H9 (cell line): Measurements from ENCODE around the gene COL18A1. TPM values are rescaled to one million over a fixed set of nuclear protein-coding genes. Genes with fewer than 3 reads are reported as not detected.
A peak's percentile ranks its signal among the peaks of the same experiment; 100 is the strongest.

Source experiments
- DNase-seq: peaks from one replicate; pipeline ENCODE4 v3.0.0-alpha.2; 2017
- H2AFZ ChIP-seq: one replicate; pipeline ENCODE4 v1.6.1; 2013; ENCODE audit warnings: mild to moderate bottlenecking, low read length, control low read depth, moderate library complexity
- H2AK5ac ChIP-seq: 2 replicates; pipeline ENCODE4 v1.6.1; 2013; ENCODE audit warnings: low read length, control low read depth, mixed read lengths; ENCODE audit not compliant: insufficient read length
- H2BK120ac ChIP-seq: one replicate; pipeline ENCODE4 v1.6.1; 2013; ENCODE audit warnings: low read depth, mild to moderate bottlenecking, low read length, control low read depth, inconsistent platforms; ENCODE audit not compliant: poor library complexity, severe bottlenecking
- H2BK12ac ChIP-seq: 2 replicates; pipeline ENCODE4 v1.6.1; 2013; ENCODE audit warnings: low read length, control low read depth, mixed read lengths, low read depth; ENCODE audit not compliant: insufficient read length
- H2BK15ac ChIP-seq: 2 replicates; pipeline ENCODE4 v1.6.1; 2013; ENCODE audit warnings: low read depth, low read length, control low read depth
- H2BK20ac ChIP-seq: one replicate; pipeline ENCODE4 v1.6.1; 2013; ENCODE audit warnings: low read depth, mild to moderate bottlenecking, low read length, control low read depth, inconsistent platforms; ENCODE audit not compliant: poor library complexity, severe bottlenecking
- H2BK5ac ChIP-seq: 2 replicates; pipeline ENCODE4 v1.6.1; 2013; ENCODE audit warnings: low read length, control low read depth, mixed read lengths; ENCODE audit not compliant: insufficient read length
- H3K14ac ChIP-seq: 2 replicates; pipeline ENCODE4 v1.6.1; 2013; ENCODE audit warnings: low read length, control low read depth; ENCODE audit not compliant: insufficient read depth
- H3K18ac ChIP-seq: 2 replicates; pipeline ENCODE4 v1.6.1; 2013; ENCODE audit warnings: low read depth, mild to moderate bottlenecking, mixed read lengths, low read length, control low read depth; ENCODE audit not compliant: insufficient read length
- H3K23ac ChIP-seq: 2 replicates; pipeline ENCODE4 v1.6.1; 2013; ENCODE audit warnings: low read length, control low read depth, mixed read lengths, low read depth; ENCODE audit not compliant: insufficient read length
- H3K23me2 ChIP-seq: 2 replicates; pipeline ENCODE4 v1.6.1; 2013; ENCODE audit warnings: low read depth, mild to moderate bottlenecking, mixed read lengths, low read length, control low read depth; ENCODE audit not compliant: insufficient read length, poor library complexity, severe bottlenecking
- H3K27ac ChIP-seq: 2 replicates; pipeline ENCODE4 v1.5.1; 2013; ENCODE audit warnings: low read length, control low read depth, mixed read lengths, low read depth; ENCODE audit not compliant: insufficient read length
- H3K27me3 ChIP-seq: 2 replicates; pipeline ENCODE4 v1.6.1; 2013; ENCODE audit warnings: low read length, control low read depth, inconsistent platforms; ENCODE audit not compliant: insufficient read depth
- H3K4ac ChIP-seq: 2 replicates; pipeline ENCODE4 v1.6.1; 2013; ENCODE audit warnings: low read depth, mild to moderate bottlenecking, control low read depth, inconsistent platforms, low read length, moderate library complexity
- H3K4me1 ChIP-seq: 2 replicates; pipeline ENCODE4 v1.6.1; 2013; ENCODE audit warnings: low read length, control low read depth, inconsistent platforms; ENCODE audit not compliant: insufficient read depth
- H3K4me2 ChIP-seq: 2 replicates; pipeline ENCODE4 v1.6.1; 2013; ENCODE audit warnings: low read length, control low read depth, mixed read lengths; ENCODE audit not compliant: insufficient read length, insufficient read depth
- H3K56ac ChIP-seq: 2 replicates; pipeline ENCODE4 v1.6.1; 2013; ENCODE audit warnings: low read depth, mild to moderate bottlenecking, mixed read lengths, low read length, control low read depth; ENCODE audit not compliant: insufficient read length
- H3K79me1 ChIP-seq: 2 replicates; pipeline ENCODE4 v1.6.1; 2013; ENCODE audit warnings: low read depth, mild to moderate bottlenecking, moderate library complexity, low read length, control low read depth, inconsistent platforms; ENCODE audit not compliant: insufficient read depth, poor library complexity, severe bottlenecking
- H3K79me2 ChIP-seq: 2 replicates; pipeline ENCODE4 v1.6.1; 2013; ENCODE audit warnings: low read length, control low read depth, inconsistent platforms; ENCODE audit not compliant: insufficient read depth
- H3K9ac ChIP-seq: 2 replicates; pipeline ENCODE4 v1.6.1; 2013; ENCODE audit warnings: low read length, control low read depth, mixed read lengths; ENCODE audit not compliant: insufficient read length; ENCODE audit errors: extremely low read depth
- H3K9me3 ChIP-seq: one replicate; pipeline ENCODE4 v1.6.1; 2013; ENCODE audit warnings: low read depth, low read length, inconsistent platforms; ENCODE audit not compliant: control insufficient read depth
- H3T11ph ChIP-seq: one replicate; pipeline ENCODE4 v1.6.1; 2013; ENCODE audit warnings: mild to moderate bottlenecking, low read length, control low read depth, inconsistent platforms
- H4K20me1 ChIP-seq: one replicate; pipeline ENCODE4 v1.6.1; 2013; ENCODE audit not compliant: control insufficient read depth, insufficient read length, insufficient read depth
- H4K5ac ChIP-seq: 2 replicates; pipeline ENCODE4 v1.6.1; 2013; ENCODE audit warnings: low read depth, mild to moderate bottlenecking, mixed read lengths, low read length, control low read depth; ENCODE audit not compliant: insufficient read length
- H4K8ac ChIP-seq: replicated peaks from 2 replicates; pipeline ENCODE4 v1.6.1; 2013; ENCODE audit warnings: low read length, control low read depth, mixed read lengths, low read depth; ENCODE audit not compliant: insufficient read length
- H4K91ac ChIP-seq: 2 replicates; pipeline ENCODE4 v1.6.1; 2013; ENCODE audit warnings: low read depth, mild to moderate bottlenecking, moderate library complexity, mixed read lengths, low read length, control low read depth; ENCODE audit not compliant: insufficient read length
- H3K27ac Mint-ChIP-seq, 3 experiments: 2 replicates in 2 of 3; 3 replicates in 1 of 3; pipeline ENCODE4 v1.8.0; 2020 to 2021; ENCODE audit warnings: mixed read lengths in 3 of 3, mild to moderate bottlenecking in 1 of 3, moderate library complexity in 1 of 3
- H3K27me3 Mint-ChIP-seq: 2 replicates; pipeline ENCODE4 v1.8.0; 2021; ENCODE audit warnings: low read depth, mild to moderate bottlenecking, moderate library complexity, mixed read lengths
- H3K36me3 Mint-ChIP-seq, 3 experiments: 2 replicates in 2 of 3; 3 replicates in 1 of 3; pipeline ENCODE4 v1.8.0; 2020 to 2021; ENCODE audit warnings: low read depth in 3 of 3, mixed read lengths in 3 of 3; ENCODE audit not compliant: insufficient read depth in 1 of 3
- H3K4me1 Mint-ChIP-seq, 2 experiments: 2 replicates each; pipeline ENCODE4 v1.8.0; 2020; ENCODE audit warnings: mixed read lengths in 2 of 2
- H3K4me3 Mint-ChIP-seq, 2 experiments: 2 replicates in 1 of 2; 3 replicates in 1 of 2; pipeline ENCODE4 v1.8.0; 2020 to 2021; ENCODE audit warnings: mild to moderate bottlenecking in 2 of 2, mixed read lengths in 2 of 2, moderate library complexity in 1 of 2
- H3K9me3 Mint-ChIP-seq, 2 experiments: 2 replicates in 1 of 2; 3 replicates in 1 of 2; pipeline ENCODE4 v1.8.0; 2020; ENCODE audit warnings: mild to moderate bottlenecking in 2 of 2, mixed read lengths in 2 of 2, moderate library complexity in 1 of 2
- WGBS: extraction: QIAGEN DNeasy Blood & Tissue Kit; methylation state at CpG from one replicate; pipeline ENCODE4 v1.1.7; 2013; ENCODE audit warnings: missing lambda C conversion rate, low lambda C conversion rate, mixed read lengths; ENCODE audit not compliant: insufficient read length; ENCODE audit errors: extremely low coverage; 5-methylcytosine and 5-hydroxymethylcytosine counted together
- total RNA-seq: library from RNA; stranded (reverse); gene quantifications from 2 replicates; pipeline ENCODE4 v1.2.1, GENCODE V29; 2021
- TF ChIP-seq, protein P1 (sequence below): fragments of 200-600 bp; sonication (generic); conservative IDR thresholded peaks from 3 replicates; pipeline ENCODE4 v1.8.0; 2021; ENCODE audit warnings: antibody characterized with exemption, mild to moderate bottlenecking

COL18A1 gene
- total RNA-seq, 1 experiment from 2014 or later: 232 TPM

- no peak overlapping the region for H2AK5ac ChIP-seq
- DNase-seq: no peak
- H3K27ac ChIP-seq: no peak overlapping the region
- peak overlapping the region; percentile 2 for H4K8ac ChIP-seq
- peaks cover 12% of the 10 kb centered on the region for H3K79me1 ChIP-seq
- no peak overlapping the region for H2AFZ ChIP-seq
- H2BK12ac ChIP-seq: no peak overlapping the region
- no peak overlapping the region for H3T11ph ChIP-seq
- no peak overlapping the region for H3K14ac ChIP-seq
- no peak overlapping the region for H3K23ac ChIP-seq
- no peaks in the 10 kb centered on the region for H3K9me3 ChIP-seq
- Mint-ChIP-seq H3K27me3 (no peaks in the 10 kb centered on the region), H3K9me3 (no peaks in the 10 kb centered on the region), H3K27ac (peak overlapping the region; percentile 27 to 85 (median 41)), H3K4me1 (peaks cover 22 to 33% of the 10 kb centered on the region in 2 experiments), H3K36me3 (peaks cover 0 to 9% (median 4%) of the 10 kb centered on the region in 3 experiments; a peak in 4 of 7 replicates), H3K4me3 (no peak overlapping the region)
- no peak overlapping the region for H2BK15ac ChIP-seq
- no peaks in the 10 kb centered on the region for H3K27me3 ChIP-seq
- no peak overlapping the region for H3K9ac ChIP-seq
- peaks cover 5% of the 10 kb centered on the region; the same call in 1 of the 2 replicates for H3K4me1 ChIP-seq
- H3K79me2 ChIP-seq: peaks cover 70% of the 10 kb centered on the region; the same call in 1 of the 2 replicates
- H3K4me2 ChIP-seq: no peak overlapping the region
- no peak overlapping the region for H4K91ac ChIP-seq
- no peak overlapping the region for H2BK5ac ChIP-seq
- H2BK120ac ChIP-seq: no peak overlapping the region
- H3K56ac ChIP-seq: no peak overlapping the region
- H4K20me1 ChIP-seq: peaks cover 3% of the 10 kb centered on the region
- no CpG with 5 or more reads among the region's 28 CpGs for WGBS
- H4K5ac ChIP-seq: no peak overlapping the region
- no peak overlapping the region for H3K4ac ChIP-seq
- H2BK20ac ChIP-seq: no peak overlapping the region
- TF ChIP-seq, protein P1, sequence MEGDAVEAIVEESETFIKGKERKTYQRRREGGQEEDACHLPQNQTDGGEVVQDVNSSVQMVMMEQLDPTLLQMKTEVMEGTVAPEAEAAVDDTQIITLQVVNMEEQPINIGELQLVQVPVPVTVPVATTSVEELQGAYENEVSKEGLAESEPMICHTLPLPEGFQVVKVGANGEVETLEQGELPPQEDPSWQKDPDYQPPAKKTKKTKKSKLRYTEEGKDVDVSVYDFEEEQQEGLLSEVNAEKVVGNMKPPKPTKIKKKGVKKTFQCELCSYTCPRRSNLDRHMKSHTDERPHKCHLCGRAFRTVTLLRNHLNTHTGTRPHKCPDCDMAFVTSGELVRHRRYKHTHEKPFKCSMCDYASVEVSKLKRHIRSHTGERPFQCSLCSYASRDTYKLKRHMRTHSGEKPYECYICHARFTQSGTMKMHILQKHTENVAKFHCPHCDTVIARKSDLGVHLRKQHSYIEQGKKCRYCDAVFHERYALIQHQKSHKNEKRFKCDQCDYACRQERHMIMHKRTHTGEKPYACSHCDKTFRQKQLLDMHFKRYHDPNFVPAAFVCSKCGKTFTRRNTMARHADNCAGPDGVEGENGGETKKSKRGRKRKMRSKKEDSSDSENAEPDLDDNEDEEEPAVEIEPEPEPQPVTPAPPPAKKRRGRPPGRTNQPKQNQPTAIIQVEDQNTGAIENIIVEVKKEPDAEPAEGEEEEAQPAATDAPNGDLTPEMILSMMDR: no peak
- no peaks in the 10 kb centered on the region for H3K23me2 ChIP-seq
- H3K18ac ChIP-seq: no peak overlapping the region
Observed at GRCh38 chr21:45421846-45422775, 17.1 kb downstream of the COL18A1 start.
